Astrocyte (in vitro differentiated cells and primary cell): ENCODE measurements around the gene LRRC28.

Source experiments
- EZH2 ChIP-seq: IDR thresholded peaks from 2 replicates; pipeline ENCODE4 v1.6.1; 2012; ENCODE audit warnings: mild to moderate bottlenecking, low read length, inconsistent platforms; ENCODE audit not compliant: insufficient read depth
- TF ChIP-seq, protein P1 (sequence below): IDR thresholded peaks from 2 replicates; pipeline ENCODE4 v1.5.1; 2011; ENCODE audit warnings: low read depth, mild to moderate bottlenecking, inconsistent platforms, low read length, moderate library complexity; ENCODE audit not compliant: insufficient read depth

DNA sequence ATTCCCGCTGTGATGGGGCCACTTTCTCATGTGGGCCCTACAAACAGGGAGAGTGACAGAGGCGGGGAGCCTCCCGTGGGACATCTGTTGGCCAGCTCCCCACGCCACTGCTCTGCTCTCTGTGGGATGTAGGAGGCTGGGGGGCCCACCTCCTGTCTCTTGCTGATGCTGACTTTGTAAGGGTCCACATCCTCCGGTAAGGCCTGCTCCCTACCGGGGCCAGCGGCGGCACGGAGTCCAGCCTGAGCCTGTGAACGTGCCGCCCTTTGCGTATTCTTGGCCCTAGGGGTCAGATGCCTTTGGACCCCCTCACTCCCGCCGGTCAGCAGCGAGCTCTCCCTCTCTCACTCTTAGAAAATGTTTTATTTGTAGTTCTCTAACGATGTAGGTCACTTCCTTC, 153.2 kb downstream of the LRRC28 start:
- TF ChIP-seq, protein P1, sequence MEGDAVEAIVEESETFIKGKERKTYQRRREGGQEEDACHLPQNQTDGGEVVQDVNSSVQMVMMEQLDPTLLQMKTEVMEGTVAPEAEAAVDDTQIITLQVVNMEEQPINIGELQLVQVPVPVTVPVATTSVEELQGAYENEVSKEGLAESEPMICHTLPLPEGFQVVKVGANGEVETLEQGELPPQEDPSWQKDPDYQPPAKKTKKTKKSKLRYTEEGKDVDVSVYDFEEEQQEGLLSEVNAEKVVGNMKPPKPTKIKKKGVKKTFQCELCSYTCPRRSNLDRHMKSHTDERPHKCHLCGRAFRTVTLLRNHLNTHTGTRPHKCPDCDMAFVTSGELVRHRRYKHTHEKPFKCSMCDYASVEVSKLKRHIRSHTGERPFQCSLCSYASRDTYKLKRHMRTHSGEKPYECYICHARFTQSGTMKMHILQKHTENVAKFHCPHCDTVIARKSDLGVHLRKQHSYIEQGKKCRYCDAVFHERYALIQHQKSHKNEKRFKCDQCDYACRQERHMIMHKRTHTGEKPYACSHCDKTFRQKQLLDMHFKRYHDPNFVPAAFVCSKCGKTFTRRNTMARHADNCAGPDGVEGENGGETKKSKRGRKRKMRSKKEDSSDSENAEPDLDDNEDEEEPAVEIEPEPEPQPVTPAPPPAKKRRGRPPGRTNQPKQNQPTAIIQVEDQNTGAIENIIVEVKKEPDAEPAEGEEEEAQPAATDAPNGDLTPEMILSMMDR, result no peak
- TF ChIP-seq EZH2, result no peak
